ENCODE measurements around the gene WDR59. TPM values are rescaled to one million over a fixed set of nuclear protein-coding genes. Genes with fewer than 3 reads are reported as not detected.

The WDR59 gene
- polyA plus RNA-seq, 1 of the 3 experiments (the other 2 are of a cell fraction): 48.2 TPM

DNA sequence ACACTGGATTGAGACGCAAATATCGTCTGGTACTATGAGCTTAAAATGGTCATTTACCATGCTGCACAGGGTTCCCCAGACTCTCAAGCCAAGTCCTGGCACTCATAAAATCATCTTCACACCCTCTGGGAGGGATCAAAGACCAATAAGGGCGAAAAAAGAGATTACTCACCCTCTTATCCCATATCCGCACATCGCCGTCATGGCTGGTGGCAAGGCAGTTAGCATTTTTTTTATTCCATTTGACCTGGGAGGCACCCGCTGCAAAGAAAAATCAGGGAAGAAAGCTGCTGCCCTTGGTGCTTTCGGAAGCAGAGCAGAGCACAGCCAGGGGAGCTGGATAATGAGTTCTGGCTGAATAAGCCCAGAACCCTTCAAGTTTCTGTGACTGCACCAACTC lies 42.4 kb downstream of the WDR59 start:
- no peaks in the 10 kb centered on the region for H3K4me1 ChIP-seq (ENCODE audit: control insufficient read depth in 1 of 2, insufficient read depth in 2 of 2, low read depth in 1 of 2, low read length in 1 of 2)
- H3K4me3 ChIP-seq (ENCODE audit: low read depth in 2 of 2, low read length in 1 of 2): no peak overlapping the region
- no peak for DNase-seq
- H3K27ac ChIP-seq (ENCODE audit: low read depth in 2 of 2, low read length in 1 of 2): no peak overlapping the region
- H3K9ac ChIP-seq: no peak overlapping the region
- no peak overlapping the region for H3K4me2 ChIP-seq
- no peaks in the 10 kb centered on the region for H3K9me3 ChIP-seq
- ChIA-PET CTCF (interaction anchor here (1.0 to 1.5 kb wide), 2 partner anchors 11 to 17 kb away, joined by 4 read pairs; no protein-coding TSS in a partner anchor), POLR2A (no interaction called here)
- H3F3A ChIP-seq (replicated peaks; ENCODE audit: insufficient read depth): no peaks in the 10 kb centered on the region
- 93% methylated on average over 8 of the region's 8 CpGs for WGBS (ENCODE audit: low lambda C conversion rate)
- TF ChIP-seq MEF2A (IDR thresholded peaks at IDR 0.05; ENCODE audit: borderline replicate concordance, low read depth): no peak
- no peak for TF ChIP-seq NRF1 (IDR thresholded peaks at IDR 0.05; ENCODE audit: low read depth, low read length)
- TF ChIP-seq CHD2 (IDR thresholded peaks at IDR 0.05; ENCODE audit: low read length, partially characterized antibody): no peak
- TF ChIP-seq NFIC (IDR thresholded peaks at IDR 0.05; ENCODE audit: borderline replicate concordance): no peak
- TF ChIP-seq, protein P1, sequence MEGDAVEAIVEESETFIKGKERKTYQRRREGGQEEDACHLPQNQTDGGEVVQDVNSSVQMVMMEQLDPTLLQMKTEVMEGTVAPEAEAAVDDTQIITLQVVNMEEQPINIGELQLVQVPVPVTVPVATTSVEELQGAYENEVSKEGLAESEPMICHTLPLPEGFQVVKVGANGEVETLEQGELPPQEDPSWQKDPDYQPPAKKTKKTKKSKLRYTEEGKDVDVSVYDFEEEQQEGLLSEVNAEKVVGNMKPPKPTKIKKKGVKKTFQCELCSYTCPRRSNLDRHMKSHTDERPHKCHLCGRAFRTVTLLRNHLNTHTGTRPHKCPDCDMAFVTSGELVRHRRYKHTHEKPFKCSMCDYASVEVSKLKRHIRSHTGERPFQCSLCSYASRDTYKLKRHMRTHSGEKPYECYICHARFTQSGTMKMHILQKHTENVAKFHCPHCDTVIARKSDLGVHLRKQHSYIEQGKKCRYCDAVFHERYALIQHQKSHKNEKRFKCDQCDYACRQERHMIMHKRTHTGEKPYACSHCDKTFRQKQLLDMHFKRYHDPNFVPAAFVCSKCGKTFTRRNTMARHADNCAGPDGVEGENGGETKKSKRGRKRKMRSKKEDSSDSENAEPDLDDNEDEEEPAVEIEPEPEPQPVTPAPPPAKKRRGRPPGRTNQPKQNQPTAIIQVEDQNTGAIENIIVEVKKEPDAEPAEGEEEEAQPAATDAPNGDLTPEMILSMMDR (IDR thresholded peaks at IDR 0.05): no peak
- no peak for TF ChIP-seq FOSL2 (IDR thresholded peaks at IDR 0.05; ENCODE audit: borderline replicate concordance, low read depth)
- TF ChIP-seq TAF1 (IDR thresholded peaks at IDR 0.05; ENCODE audit: borderline replicate concordance, low read depth, low read length): no peak
- TF ChIP-seq SMC3 (IDR thresholded peaks at IDR 0.05; ENCODE audit: low read depth, low read length): no peak
- no peak for TF ChIP-seq EZH2phosphoT487 (IDR thresholded peaks at IDR 0.05; ENCODE audit: borderline replicate concordance, low read depth)
- no peak for TF ChIP-seq RCOR1 (IDR thresholded peaks at IDR 0.05; ENCODE audit: low read length)
- no peak for TF ChIP-seq JUND (IDR thresholded peaks at IDR 0.05)
- TF ChIP-seq GATA2 (CRISPR knock-in tag; IDR thresholded peaks at IDR 0.05): no peak
- no peak for TF ChIP-seq POLR2AphosphoS5 (IDR thresholded peaks at IDR 0.05; ENCODE audit: low read depth, low read length)
- TF ChIP-seq, protein P2, sequence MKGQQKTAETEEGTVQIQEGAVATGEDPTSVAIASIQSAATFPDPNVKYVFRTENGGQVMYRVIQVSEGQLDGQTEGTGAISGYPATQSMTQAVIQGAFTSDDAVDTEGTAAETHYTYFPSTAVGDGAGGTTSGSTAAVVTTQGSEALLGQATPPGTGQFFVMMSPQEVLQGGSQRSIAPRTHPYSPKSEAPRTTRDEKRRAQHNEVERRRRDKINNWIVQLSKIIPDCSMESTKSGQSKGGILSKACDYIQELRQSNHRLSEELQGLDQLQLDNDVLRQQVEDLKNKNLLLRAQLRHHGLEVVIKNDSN (IDR thresholded peaks at IDR 0.05; ENCODE audit: borderline replicate concordance, low read depth): no peak
- no peak for TF ChIP-seq ELF1 (IDR thresholded peaks at IDR 0.05)
- TF ChIP-seq YY1 (IDR thresholded peaks at IDR 0.05; ENCODE audit: low read depth): no peak
- no peak for TF ChIP-seq RXRA (IDR thresholded peaks at IDR 0.05; ENCODE audit: borderline replicate concordance, low read depth)
- no peak overlapping the region for H2AFZ ChIP-seq (ENCODE audit: low read depth)
- H3K27me3 ChIP-seq (ENCODE audit: insufficient read depth): no peaks in the 10 kb centered on the region
- peaks cover 25 to 39% of the 10 kb centered on the region in 2 experiments for H3K36me3 ChIP-seq (replicated peaks in 1 of 2; ENCODE audit: control insufficient read depth in 1 of 2, insufficient read depth in 2 of 2, low read length in 1 of 2)
- no peaks in the 10 kb centered on the region for H4K20me1 ChIP-seq (ENCODE audit: insufficient read depth)
- no peaks in the 10 kb centered on the region for H3K79me2 ChIP-seq (ENCODE audit: insufficient read depth)
- no peaks in the 10 kb centered on the region for H3K9me2 ChIP-seq

DNA sequence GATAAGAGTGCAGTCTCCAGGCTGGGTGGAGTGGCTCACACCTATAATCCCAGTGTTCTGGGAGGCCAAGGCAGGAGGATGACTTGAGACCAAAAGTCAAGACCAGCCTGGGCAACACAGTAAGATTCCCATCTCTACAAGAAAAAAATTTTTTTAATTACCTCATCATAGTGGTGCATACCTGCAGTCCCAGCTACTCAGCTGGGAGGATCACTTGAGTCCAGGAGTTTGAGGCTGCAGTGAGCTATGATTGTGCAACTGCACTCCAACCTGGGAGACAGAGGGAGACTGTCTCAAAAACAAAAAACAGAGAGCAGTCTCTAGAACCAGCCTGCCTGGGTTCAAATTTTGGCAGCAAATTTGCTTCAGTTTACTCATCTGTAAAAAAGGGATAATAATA lies 45.2 kb downstream of the WDR59 start:
- Histone ChIP-seq H2AFZ (ENCODE audit: low read depth) (no peak overlapping the region), H3K79me2 (ENCODE audit: insufficient read depth) (no peaks in the 10 kb centered on the region; the same call in 1 of the 2 replicates), H3K27ac (ENCODE audit: low read depth in 2 of 2, low read length in 1 of 2) (no peak overlapping the region), H4K20me1 (ENCODE audit: insufficient read depth) (no peaks in the 10 kb centered on the region), H3K4me1 (ENCODE audit: control insufficient read depth in 1 of 2, insufficient read depth in 2 of 2, low read depth in 1 of 2, low read length in 1 of 2) (no peaks in the 10 kb centered on the region), H3K9ac (no peak overlapping the region), H3K9me3 (no peaks in the 10 kb centered on the region), H3K4me2 (no peak overlapping the region), H3K27me3 (ENCODE audit: insufficient read depth) (no peaks in the 10 kb centered on the region), H3K4me3 (ENCODE audit: low read depth in 2 of 2, low read length in 1 of 2) (no peak overlapping the region), H3F3A (replicated peaks; ENCODE audit: insufficient read depth) (no peaks in the 10 kb centered on the region), H3K36me3 (replicated peaks in 1 of 2; ENCODE audit: control insufficient read depth in 1 of 2, insufficient read depth in 2 of 2, low read length in 1 of 2) (peaks cover 17 to 34% of the 10 kb centered on the region in 2 experiments), H3K9me2 (no peaks in the 10 kb centered on the region)
- DNase-seq: no peak
- POLR2A ChIA-PET: no interaction called here
- CTCF ChIA-PET: no interaction called here
- TF ChIP-seq FOXJ3 (CRISPR knock-in tag; IDR thresholded peaks at IDR 0.05) (no peak), GATA2 (CRISPR knock-in tag; IDR thresholded peaks at IDR 0.05) (no peak), RAD21 (IDR thresholded peaks at IDR 0.05; ENCODE audit: low read length) (no peak), TCF12 (IDR thresholded peaks at IDR 0.05) (no peak), RCOR1 (IDR thresholded peaks at IDR 0.05; ENCODE audit: low read length) (no peak), GABPA (IDR thresholded peaks at IDR 0.05; ENCODE audit: low read depth) (no peak), JUND (IDR thresholded peaks at IDR 0.05) (no peak), RXRA (IDR thresholded peaks at IDR 0.05; ENCODE audit: borderline replicate concordance, low read depth) (no peak), SMC3 (IDR thresholded peaks at IDR 0.05; ENCODE audit: low read depth, low read length) (no peak)
- TF ChIP-seq, protein P3, sequence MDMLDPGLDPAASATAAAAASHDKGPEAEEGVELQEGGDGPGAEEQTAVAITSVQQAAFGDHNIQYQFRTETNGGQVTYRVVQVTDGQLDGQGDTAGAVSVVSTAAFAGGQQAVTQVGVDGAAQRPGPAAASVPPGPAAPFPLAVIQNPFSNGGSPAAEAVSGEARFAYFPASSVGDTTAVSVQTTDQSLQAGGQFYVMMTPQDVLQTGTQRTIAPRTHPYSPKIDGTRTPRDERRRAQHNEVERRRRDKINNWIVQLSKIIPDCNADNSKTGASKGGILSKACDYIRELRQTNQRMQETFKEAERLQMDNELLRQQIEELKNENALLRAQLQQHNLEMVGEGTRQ (IDR thresholded peaks at IDR 0.05; ENCODE audit: borderline replicate concordance, low read depth, low read length): no peak
- TF ChIP-seq, protein P4, sequence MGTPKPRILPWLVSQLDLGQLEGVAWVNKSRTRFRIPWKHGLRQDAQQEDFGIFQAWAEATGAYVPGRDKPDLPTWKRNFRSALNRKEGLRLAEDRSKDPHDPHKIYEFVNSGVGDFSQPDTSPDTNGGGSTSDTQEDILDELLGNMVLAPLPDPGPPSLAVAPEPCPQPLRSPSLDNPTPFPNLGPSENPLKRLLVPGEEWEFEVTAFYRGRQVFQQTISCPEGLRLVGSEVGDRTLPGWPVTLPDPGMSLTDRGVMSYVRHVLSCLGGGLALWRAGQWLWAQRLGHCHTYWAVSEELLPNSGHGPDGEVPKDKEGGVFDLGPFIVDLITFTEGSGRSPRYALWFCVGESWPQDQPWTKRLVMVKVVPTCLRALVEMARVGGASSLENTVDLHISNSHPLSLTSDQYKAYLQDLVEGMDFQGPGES (IDR thresholded peaks at IDR 0.05; ENCODE audit: low read depth, low read length): no peak
